H1 (cell line): Measurements from ENCODE around the gene NUDT19. TPM values are rescaled to one million over a fixed set of nuclear protein-coding genes. Genes with fewer than 3 reads are reported as not detected.

Source experiments
- CTCF ChIA-PET: fragments of 300-600 bp; sonication (Branson Sonifier 250); formaldehyde crosslinking; loops from one replicate; lab custom pipeline; 2021; ENCODE audit not compliant: partially characterized antibody; lab: Charles Lee
- POLR2A ChIA-PET: fragments of 300-600 bp; sonication (Branson Sonifier 250); formaldehyde crosslinking; loops from one replicate; lab custom pipeline; 2021; ENCODE audit warnings: inconsistent platforms; ENCODE audit not compliant: partially characterized antibody; lab: Charles Lee
- DNase-seq, 2 experiments: peaks; one replicate each; pipeline versions ENCODE4 v3.0.0 to v3.0.0-alpha.2; 2010 to 2022; ENCODE audit warnings: low spot score in 2 of 2, low read depth in 1 of 2, mixed read lengths in 1 of 2
- FAIRE-seq: peaks from 2 replicates; lab custom pipeline; 2011; peaks lifted over from hg19 to GRCh38; lab: Jason Lieb, UNC
- H2AFZ ChIP-seq: 2 replicates; pipeline ENCODE4 v1.8.1; 2012; ENCODE audit warnings: low read length, inconsistent platforms
- H2AK5ac ChIP-seq: 2 replicates; pipeline ENCODE4 v1.6.1; 2013; ENCODE audit warnings: low read depth, low read length
- H2BK120ac ChIP-seq: replicated peaks from 2 replicates; pipeline ENCODE3; 2013; ENCODE audit warnings: low read depth, low read length, inconsistent platforms
- H2BK12ac ChIP-seq: 2 replicates; pipeline ENCODE4 v1.6.1; 2013; ENCODE audit warnings: low read depth, low read length
- H2BK15ac ChIP-seq: 2 replicates; pipeline ENCODE4 v1.6.1; 2013; ENCODE audit warnings: low read length
- H2BK20ac ChIP-seq: 2 replicates; pipeline ENCODE4 v1.6.1; 2013; ENCODE audit warnings: low read length
- H2BK5ac ChIP-seq: 2 replicates; pipeline ENCODE4 v1.6.1; 2013; ENCODE audit warnings: low read depth, low read length
- H3K14ac ChIP-seq: 2 replicates; pipeline ENCODE4 v1.6.1; 2013; ENCODE audit warnings: inconsistent platforms; ENCODE audit not compliant: insufficient read length
- H3K18ac ChIP-seq: 2 replicates; pipeline ENCODE4 v1.6.1; 2013; ENCODE audit warnings: low read length; ENCODE audit errors: extremely low read depth
- H3K23ac ChIP-seq: 2 replicates; pipeline ENCODE4 v1.6.1; 2013; ENCODE audit warnings: inconsistent platforms; ENCODE audit not compliant: insufficient read length
- H3K23me2 ChIP-seq: 2 replicates; pipeline ENCODE4 v1.6.1; 2013; ENCODE audit warnings: low read depth, low read length
- H3K27ac ChIP-seq: 2 replicates; pipeline ENCODE4 v1.6.1; 2011; ENCODE audit warnings: low read depth, low read length, inconsistent platforms
- H3K27me3 ChIP-seq, 4 experiments: replicated peaks in 1 of 4; 1 replicate in 1 of 4; 2 replicates in 3 of 4; pipeline versions ENCODE4 v1.6.1 to v1.8.1; 2011 to 2013; ENCODE audit warnings: low read length in 3 of 4, mild to moderate bottlenecking in 3 of 4, inconsistent platforms in 2 of 4, mixed read lengths in 2 of 4, moderate library complexity in 1 of 4; ENCODE audit not compliant: control insufficient read depth in 3 of 4, insufficient read depth in 3 of 4; ENCODE audit errors: extremely low read depth in 1 of 4
- H3K36me3 ChIP-seq, 4 experiments: 2 replicates each; pipeline versions ENCODE4 v1.6.1 to v1.8.1; 2011 to 2013; ENCODE audit warnings: mild to moderate bottlenecking in 4 of 4, low read length in 3 of 4, moderate library complexity in 2 of 4, control low read depth in 1 of 4, inconsistent platforms in 1 of 4; ENCODE audit not compliant: insufficient read depth in 4 of 4, control insufficient read depth in 2 of 4
- H3K4ac ChIP-seq: replicated peaks from 2 replicates; pipeline ENCODE3; 2013; ENCODE audit warnings: low read length, low read depth, mixed read lengths, inconsistent platforms; ENCODE audit not compliant: insufficient read length
- H3K4me1 ChIP-seq, 4 experiments: replicated peaks in 1 of 4; 1 replicate in 1 of 4; 2 replicates in 3 of 4; pipeline versions ENCODE4 v1.6.1 to v1.8.1; 2011 to 2013; ENCODE audit warnings: low read length in 3 of 4, inconsistent platforms in 2 of 4, mixed read lengths in 1 of 4; ENCODE audit not compliant: insufficient read depth in 4 of 4, control insufficient read depth in 3 of 4
- H3K4me2 ChIP-seq, 2 experiments: 2 replicates each; pipeline versions ENCODE4 v1.6.1 to v1.8.1; 2011 to 2013; ENCODE audit warnings: low read depth in 2 of 2, low read length in 2 of 2, control low read depth in 1 of 2, inconsistent platforms in 1 of 2, mild to moderate bottlenecking in 1 of 2; ENCODE audit not compliant: insufficient read depth in 1 of 2
- H3K4me3 ChIP-seq, 4 experiments: fragments of 200-600, 300-600 bp in 1 of 4; sonication (generic), shearing (Covaris generic), sonication (Bioruptor Twin) in 1 of 4; 2 replicates each; pipeline versions ENCODE4 v1.5.1 to v1.8.1; 2011 to 2016; ENCODE audit warnings: low read length in 4 of 4, low read depth in 3 of 4, control low read depth in 2 of 4, inconsistent platforms in 2 of 4, mild to moderate bottlenecking in 2 of 4, mixed read lengths in 1 of 4, moderate library complexity in 1 of 4; ENCODE audit not compliant: insufficient read depth in 2 of 4; ENCODE audit errors: extremely low read depth in 1 of 4
- H3K56ac ChIP-seq: replicated peaks from 2 replicates; pipeline ENCODE3; 2013; ENCODE audit warnings: low read depth, mild to moderate bottlenecking, mixed read lengths, low read length, inconsistent platforms; ENCODE audit not compliant: insufficient read length
- H3K79me1 ChIP-seq: 2 replicates; pipeline ENCODE4 v1.6.1; 2013; ENCODE audit warnings: low read depth, low read length, control low read depth
- H3K79me2 ChIP-seq, 2 experiments: 2 replicates each; pipeline versions ENCODE4 v1.6.1 to v1.8.1; 2012 to 2013; ENCODE audit warnings: low read length in 2 of 2, mild to moderate bottlenecking in 2 of 2, inconsistent platforms in 1 of 2; ENCODE audit not compliant: insufficient read depth in 2 of 2, control insufficient read depth in 1 of 2
- H3K9ac ChIP-seq, 4 experiments: replicated peaks in 1 of 4; 1 replicate in 1 of 4; 2 replicates in 3 of 4; pipeline versions ENCODE4 v1.6.1 to v1.8.1; 2011 to 2013; ENCODE audit warnings: low read depth in 3 of 4, low read length in 3 of 4, control low read depth in 2 of 4, mild to moderate bottlenecking in 2 of 4, moderate library complexity in 2 of 4, inconsistent platforms in 1 of 4; ENCODE audit errors: extremely low read depth in 1 of 4
- H3K9me3 ChIP-seq, 2 experiments: 2 replicates each; pipeline versions ENCODE4 v1.6.1 to v1.8.1; 2012 to 2013; ENCODE audit warnings: mild to moderate bottlenecking in 2 of 2, moderate library complexity in 2 of 2, control low read depth in 1 of 2, inconsistent platforms in 1 of 2, low read depth in 1 of 2, low read length in 1 of 2, mixed read lengths in 1 of 2; ENCODE audit not compliant: insufficient read depth in 2 of 2
- H4K20me1 ChIP-seq, 2 experiments: replicated peaks in 1 of 2; 2 replicates each; pipeline versions ENCODE3 to v1.8.1; 2011 to 2013; ENCODE audit warnings: inconsistent platforms in 2 of 2, low read length in 2 of 2, mild to moderate bottlenecking in 1 of 2; ENCODE audit not compliant: insufficient read depth in 2 of 2, control insufficient read depth in 1 of 2
- H4K5ac ChIP-seq: 2 replicates; pipeline ENCODE4 v1.6.1; 2013; ENCODE audit warnings: low read length, low read depth, mixed read lengths, inconsistent platforms; ENCODE audit not compliant: insufficient read length
- H4K8ac ChIP-seq: 2 replicates; pipeline ENCODE4 v1.8.0; 2013; ENCODE audit warnings: mild to moderate bottlenecking, moderate library complexity, low read length, inconsistent platforms; ENCODE audit not compliant: insufficient read depth; ENCODE audit errors: extremely low read depth
- H4K91ac ChIP-seq: replicated peaks from 2 replicates; pipeline ENCODE3; 2013; ENCODE audit warnings: low read length, mixed read lengths, inconsistent platforms; ENCODE audit not compliant: insufficient read length
- ASH2L ChIP-seq: fragments of 200-600, 300-600 bp; sonication (generic); IDR thresholded peaks from one replicate; pipeline ENCODE4 v1.7.1; 2017; ENCODE audit warnings: low read length
- CHD2 ChIP-seq: IDR thresholded peaks from 2 replicates; pipeline ENCODE4 v1.6.1; 2012; ENCODE audit warnings: low read length, improper control_type of control experiment
- CREB1 ChIP-seq: IDR thresholded peaks from 2 replicates; pipeline ENCODE4 v1.6.1; 2012; ENCODE audit warnings: inconsistent platforms
- FOSL1 ChIP-seq: IDR thresholded peaks from 2 replicates; pipeline ENCODE4 v1.6.1; 2011; ENCODE audit warnings: mild to moderate bottlenecking, low read depth, low read length, moderate library complexity; ENCODE audit not compliant: insufficient read depth
- HDAC6 ChIP-seq: IDR thresholded peaks from one replicate; pipeline ENCODE4 v1.7.1; 2012; ENCODE audit warnings: low read depth, mild to moderate bottlenecking, inconsistent platforms, low read length, moderate library complexity
- KDM4A ChIP-seq: IDR thresholded peaks from one replicate; pipeline ENCODE4 v1.7.1; 2012; ENCODE audit warnings: low read depth, mild to moderate bottlenecking, moderate library complexity, low read length, inconsistent platforms; ENCODE audit not compliant: severe bottlenecking
- PHF8 ChIP-seq: fragments of 200-600 bp; sonication (generic); conservative IDR thresholded peaks from 2 replicates; pipeline ENCODE4 v1.7.1; 2012; ENCODE audit warnings: low read depth, mild to moderate bottlenecking, inconsistent platforms, low read length, moderate library complexity
- POLR2A ChIP-seq, 2 experiments: IDR thresholded peaks; 1 replicate in 1 of 2; 2 replicates in 1 of 2; pipeline ENCODE4 v1.6.1; 2011; ENCODE audit warnings: low read depth in 2 of 2, low read length in 2 of 2, mild to moderate bottlenecking in 2 of 2; ENCODE audit errors: control extremely low read depth in 1 of 2
- POLR2AphosphoS5 ChIP-seq: IDR thresholded peaks from 2 replicates; pipeline ENCODE4 v1.6.1; 2011; ENCODE audit warnings: low read depth, low read length
- SAP30 ChIP-seq: fragments of 300-600 bp; sonication (generic); IDR thresholded peaks from 2 replicates; pipeline ENCODE4 v1.7.1; 2012; ENCODE audit warnings: low read length, moderate library complexity, mild to moderate bottlenecking, inconsistent platforms; ENCODE audit not compliant: insufficient read depth, insufficient replicate concordance
- SP4 ChIP-seq: IDR thresholded peaks from 2 replicates; pipeline ENCODE4 v1.6.1; 2012; ENCODE audit warnings: low read length, inconsistent platforms
- TBP ChIP-seq: IDR thresholded peaks from 2 replicates; pipeline ENCODE4 v1.6.1; 2011; ENCODE audit warnings: low read depth, low read length, improper control_type of control experiment
- WGBS, 2 experiments: shearing (Covaris generic) in 1 of 2; methylation state at CpG; one replicate each; pipeline versions ENCODE4 v1.1.6 to v1.1.7; 2013 to 2015; ENCODE audit warnings: low lambda C conversion rate in 2 of 2, mixed read lengths in 2 of 2, inconsistent platforms in 1 of 2, low coverage in 1 of 2, missing lambda C conversion rate in 1 of 2; ENCODE audit not compliant: insufficient replicate concordance in 2 of 2, insufficient coverage in 1 of 2, insufficient read length in 1 of 2; ENCODE audit errors: extremely low coverage in 1 of 2, missing lambda C conversion rate in 1 of 2; 5-methylcytosine and 5-hydroxymethylcytosine counted together
- polyA plus RNA-seq, 7 experiments: library from polyadenylated mRNA; depleted of rRNA in 3 of 7; stranded (reverse) in 5 of 7; unstranded in 2 of 7; fragments of >200 nt in 5 of 7; fragments of 200-250 nt in 2 of 7; gene quantifications; 1 replicate in 5 of 7; 2 replicates in 1 of 7; 4 replicates in 1 of 7; pipeline versions ENCODE4 v1.2.1 to v1.2.3, GENCODE V29; 2011 to 2013; ENCODE audit warnings: missing spikeins in 2 of 7, mixed read lengths in 2 of 7
- total RNA-seq: library from RNA; stranded (reverse); fragmentation: NEBNext Ultra II Directional; extraction: Animal tissue kit (Norgen Biotek cat#: 25700); gene quantifications from 2 replicates; pipeline ENCODE4 v1.2.1, GENCODE V29; 2021

NUDT19 gene
- total and polyA plus RNA-seq, 2 of the 8 experiments (the other 6 are each of a cell fraction or from before 2014, with no cell fraction given) = 2.0 to 3.3 TPM

DNA sequence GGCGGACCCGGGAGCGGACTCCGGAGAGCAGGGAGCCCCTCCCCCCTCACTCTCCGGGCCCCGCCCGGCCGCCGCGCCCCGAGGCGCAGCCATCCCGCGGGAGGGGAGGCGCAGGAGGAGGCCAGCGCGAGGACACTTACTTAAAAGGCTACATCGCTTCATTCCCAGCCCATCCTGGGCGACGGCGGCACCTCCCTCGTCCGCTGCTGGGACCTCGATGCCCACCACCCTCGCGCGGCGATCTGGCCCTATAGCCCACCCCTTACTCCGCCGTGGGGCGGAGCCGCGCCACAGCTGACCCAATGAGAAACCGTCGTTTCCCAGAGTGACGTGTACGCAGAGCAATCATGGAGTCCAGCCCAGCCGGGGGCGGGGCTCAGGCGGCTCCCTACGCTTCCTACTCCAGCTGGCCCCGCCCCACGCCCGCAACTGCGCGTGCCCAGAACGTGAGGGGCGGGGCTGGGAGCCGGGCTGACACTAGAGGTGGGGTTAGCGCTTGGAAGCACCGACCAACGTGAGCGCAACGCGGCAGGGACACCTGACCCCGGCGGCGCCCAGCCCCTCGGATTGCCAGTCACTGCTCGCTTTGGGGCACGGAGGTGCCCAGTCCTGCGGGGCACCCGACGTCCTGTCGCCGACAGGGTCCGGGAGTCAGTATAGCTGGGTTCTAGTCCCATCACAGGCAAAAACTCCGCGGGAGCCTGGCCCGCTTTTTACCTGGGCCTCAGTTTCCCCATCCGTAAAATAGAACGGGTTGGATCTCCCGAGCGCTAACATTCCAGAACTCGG is 16.5 kb upstream of the NUDT19 start, which contains the start of gene ANKRD27:
Gene ANKRD27, minus strand, starts transcription at position 250 of the 789 bp plus-strand sequence. CDS start 16,165 bp downstream, outside the sequence.
- Histone ChIP-seq H2AK5ac (no peak within 1 kb of the TSS), H4K8ac (peak within 1 kb of the TSS; percentile 82), H3K56ac (peak within 1 kb of the TSS; percentile 69), H3K9ac (peak within 1 kb of the TSS in 3 of 4 experiments; percentile 33 to 75 (median 60); a peak in 6 of 7 replicates), H3K36me3 (peaks cover 0 to 6% (median 0%) of the 10 kb centered on the region in 4 experiments; a peak in 1 of 8 replicates), H2BK20ac (no peak within 1 kb of the TSS), H4K20me1 (peaks cover 10 to 16% of the 10 kb centered on the region in 2 experiments), H3K14ac (no peak within 1 kb of the TSS), H4K91ac (no peak within 1 kb of the TSS), H2BK120ac (no peak within 1 kb of the TSS), H4K5ac (no peak within 1 kb of the TSS), H3K23me2 (peaks cover 14% of the 10 kb centered on the region; the same call in 1 of the 2 replicates), H3K27me3 (peaks cover 20 to 33% (median 26%) of the 10 kb centered on the region in 4 experiments), H3K4ac (peak within 1 kb of the TSS; percentile 78), H3K79me1 (peaks cover 14% of the 10 kb centered on the region), H3K79me2 (peaks cover 0 to 41% of the 10 kb centered on the region in 2 experiments; a peak in 3 of 4 replicates), H3K4me3 (peak within 1 kb of the TSS; percentile 69 to 91 (median 83)), H3K27ac (no peak within 1 kb of the TSS; the same call in 1 of the 2 replicates), H3K4me2 (peak within 1 kb of the TSS; percentile 91 to 98), H2BK5ac (no peak within 1 kb of the TSS), H3K23ac (no peak within 1 kb of the TSS), H2AFZ (peak within 1 kb of the TSS; percentile 63; the same call in 1 of the 2 replicates), H3K4me1 (peaks cover 8 to 16% (median 11%) of the 10 kb centered on the region in 4 experiments; a peak in 6 of 7 replicates), H2BK12ac (0 out of 2 replicates have a peak within 1 kb of the TSS, but pooled peaks have one; percentile 17), H3K18ac (peak within 1 kb of the TSS; percentile 90), H2BK15ac (0 out of 2 replicates have a peak within 1 kb of the TSS, but pooled peaks have one; percentile 88), H3K9me3 (no peaks in the 10 kb centered on the region; a peak in 1 of 4 replicates)
- ChIA-PET POLR2A (interaction anchor here (0.6 to 0.8 kb wide), 2 partner anchors 22 to 31 kb away, joined by 3 to 5 read pairs; no protein-coding TSS in a partner anchor), CTCF (interaction anchor here (0.6 kb wide), 2 partner anchors 19 to 299 kb away, joined by 3 read pairs; no protein-coding TSS in a partner anchor)
- peak; percentile 95 to 99 for DNase-seq
- WGBS, 2 experiments = 1% methylated on average over 43 of the region's 75 CpGs; no CpG with 5 or more reads in 1 of the 2 experiments
- no peak for FAIRE-seq
- peak; percentile 64 for TF ChIP-seq PHF8
- peak; percentile 83 for TF ChIP-seq KDM4A
- TF ChIP-seq HDAC6 = no peak
- TF ChIP-seq CREB1 = peak; percentile 64
- no peak for TF ChIP-seq FOSL1
- TF ChIP-seq TBP = peak; percentile 64
- TF ChIP-seq SP4 = peak; percentile 19; the same call in 1 of the 2 replicates
- TF ChIP-seq ASH2L = peak; percentile 44
- TF ChIP-seq POLR2A (IDR thresholded peaks at IDR 0.05; ENCODE audit: control extremely low read depth in 1 of 2, low read depth in 2 of 2, low read length in 2 of 2) = peak in 1 of 2 experiments; percentile 57; a peak in 1 of 3 replicates
- TF ChIP-seq POLR2AphosphoS5 = peak; percentile 75; the same call in 1 of the 2 replicates
- peak; percentile 89 for TF ChIP-seq CHD2
- TF ChIP-seq SAP30 = no peak
